AG04449 (cell line): Measurements from ENCODE around the gene PARD3B.

Experiments
- CTCF ChIA-PET: fragments of 350-600 bp; formaldehyde crosslinking; extraction: SDS; loops from one replicate; lab custom pipeline; 2021; ENCODE audit warnings: antibody characterized with exemption; lab: Yijun Ruan, JAX
- POLR2A ChIA-PET: fragments of 400-600, 350-600 bp; formaldehyde crosslinking; extraction: SDS; loops from one replicate; lab custom pipeline; 2020; ENCODE audit warnings: antibody characterized with exemption, inconsistent platforms; lab: Yijun Ruan, JAX
- DNase-seq: peaks from one replicate; pipeline ENCODE4 v3.0.0-alpha.2; 2010; ENCODE audit warnings: low read depth, low spot score
- H3K4me3 ChIP-seq: 2 replicates; pipeline ENCODE4 v1.5.1; 2011; ENCODE audit warnings: low read depth, mild to moderate bottlenecking, control low read depth, low read length
- TF ChIP-seq, protein P1 (sequence below): IDR thresholded peaks from one replicate; pipeline ENCODE4 v1.5.1; 2011; ENCODE audit warnings: mild to moderate bottlenecking, moderate library complexity, low read length, control low read depth, inconsistent platforms; ENCODE audit not compliant: insufficient read depth; ENCODE audit errors: missing control alignments

PARD3B gene

DNA sequence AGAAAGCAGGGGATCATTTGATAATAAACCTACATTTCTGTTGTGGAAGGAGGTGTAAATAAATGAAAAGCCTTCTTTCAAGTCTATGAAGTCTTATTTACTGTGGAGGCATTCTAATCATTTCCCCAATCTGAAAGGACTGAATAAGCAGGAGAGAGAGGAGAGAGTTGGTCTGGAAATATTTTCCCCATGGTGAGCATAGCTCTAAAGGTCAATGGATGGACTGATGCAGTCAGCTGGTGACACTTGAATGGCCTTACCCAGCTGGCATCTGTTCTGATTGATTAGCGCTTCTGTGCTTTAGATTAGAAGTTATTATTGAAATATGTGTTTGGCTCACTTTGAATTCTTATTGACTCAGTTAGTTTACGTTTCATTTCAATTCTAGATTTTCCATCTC lies 122.7 kb downstream of the PARD3B start:
- CTCF ChIA-PET, result no interaction called here

DNA sequence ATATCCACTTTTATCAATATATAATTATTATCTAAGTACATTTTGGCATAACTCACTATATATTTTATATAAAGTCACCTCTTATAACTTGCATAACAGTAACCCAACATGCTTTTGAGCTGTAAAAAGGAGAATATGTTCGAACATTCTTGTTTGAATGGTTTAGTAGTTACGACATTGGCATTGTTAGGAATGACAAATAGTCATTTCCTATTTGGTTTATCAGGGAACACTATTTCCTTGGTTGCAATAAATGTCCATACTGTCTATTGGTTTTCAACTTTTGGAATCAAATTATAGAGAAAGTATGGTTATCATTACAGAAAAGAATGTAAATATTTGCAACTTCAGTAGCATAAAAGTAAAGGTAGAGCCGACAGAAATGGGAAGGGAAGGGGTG lies 124.1 kb downstream of the PARD3B start:
- TF ChIP-seq, protein P1, sequence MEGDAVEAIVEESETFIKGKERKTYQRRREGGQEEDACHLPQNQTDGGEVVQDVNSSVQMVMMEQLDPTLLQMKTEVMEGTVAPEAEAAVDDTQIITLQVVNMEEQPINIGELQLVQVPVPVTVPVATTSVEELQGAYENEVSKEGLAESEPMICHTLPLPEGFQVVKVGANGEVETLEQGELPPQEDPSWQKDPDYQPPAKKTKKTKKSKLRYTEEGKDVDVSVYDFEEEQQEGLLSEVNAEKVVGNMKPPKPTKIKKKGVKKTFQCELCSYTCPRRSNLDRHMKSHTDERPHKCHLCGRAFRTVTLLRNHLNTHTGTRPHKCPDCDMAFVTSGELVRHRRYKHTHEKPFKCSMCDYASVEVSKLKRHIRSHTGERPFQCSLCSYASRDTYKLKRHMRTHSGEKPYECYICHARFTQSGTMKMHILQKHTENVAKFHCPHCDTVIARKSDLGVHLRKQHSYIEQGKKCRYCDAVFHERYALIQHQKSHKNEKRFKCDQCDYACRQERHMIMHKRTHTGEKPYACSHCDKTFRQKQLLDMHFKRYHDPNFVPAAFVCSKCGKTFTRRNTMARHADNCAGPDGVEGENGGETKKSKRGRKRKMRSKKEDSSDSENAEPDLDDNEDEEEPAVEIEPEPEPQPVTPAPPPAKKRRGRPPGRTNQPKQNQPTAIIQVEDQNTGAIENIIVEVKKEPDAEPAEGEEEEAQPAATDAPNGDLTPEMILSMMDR, result no peak
- POLR2A ChIA-PET, result no interaction called here
- no peak overlapping the region for H3K4me3 ChIP-seq
- CTCF ChIA-PET, result no interaction called here
- DNase-seq, result no peak

More for the DNA sequence above, 122.7 kb downstream of the PARD3B start:
- POLR2A ChIA-PET, result no interaction called here
- H3K4me3 ChIP-seq, result no peak overlapping the region
- DNase-seq, result no peak
- TF ChIP-seq, protein P1, result no peak

DNA sequence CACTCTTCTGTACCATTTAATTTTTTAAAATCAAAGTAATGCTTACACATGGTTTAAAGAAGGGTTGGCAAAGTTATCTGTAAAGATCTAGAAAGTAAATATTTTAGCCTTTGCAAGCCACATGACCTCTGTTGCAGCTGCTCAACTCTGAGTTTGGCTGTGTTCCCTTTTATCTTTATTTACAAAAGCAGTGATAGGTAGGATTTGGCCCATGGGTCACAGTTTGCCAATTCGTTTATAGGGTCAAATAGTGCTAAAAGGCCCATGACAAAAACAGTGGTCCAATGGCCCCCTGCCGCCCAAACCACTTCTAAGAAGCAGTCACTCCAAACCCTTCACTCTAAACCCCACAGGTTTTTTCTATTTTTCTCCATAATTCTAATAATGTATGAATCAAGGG lies 124.8 kb downstream of the PARD3B start:
- no peak for DNase-seq
- ChIA-PET CTCF (no interaction called here), POLR2A (no interaction called here)
- TF ChIP-seq, protein P1, result no peak
- no peak overlapping the region for H3K4me3 ChIP-seq

DNA sequence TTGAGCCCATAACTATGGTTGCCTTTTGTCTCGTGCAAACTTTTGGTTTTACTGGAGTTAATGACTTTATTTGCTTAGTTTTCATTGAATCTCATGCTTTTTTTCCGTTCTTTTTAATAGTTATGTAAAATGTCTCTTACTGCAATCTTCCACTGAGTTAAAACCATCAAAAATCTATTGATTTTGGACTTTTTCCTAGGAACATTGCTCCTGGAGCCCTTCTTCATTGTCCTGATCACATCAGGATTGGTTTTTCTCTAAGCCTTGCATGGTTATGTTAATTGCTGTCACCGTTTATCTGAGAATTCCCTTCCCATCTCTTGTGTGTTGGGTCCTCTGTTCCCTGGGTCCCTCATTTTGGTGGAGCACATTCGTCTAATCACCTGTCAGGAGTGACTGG lies 125.5 kb downstream of the PARD3B start:
- DNase-seq, result no peak
- TF ChIP-seq, protein P1, result no peak
- H3K4me3 ChIP-seq, result no peak overlapping the region
- ChIA-PET CTCF (interaction anchor here (1.5 kb wide), 1 partner anchor 21 kb away, joined by 3 read pairs; no protein-coding TSS in a partner anchor), POLR2A (no interaction called here)

DNA sequence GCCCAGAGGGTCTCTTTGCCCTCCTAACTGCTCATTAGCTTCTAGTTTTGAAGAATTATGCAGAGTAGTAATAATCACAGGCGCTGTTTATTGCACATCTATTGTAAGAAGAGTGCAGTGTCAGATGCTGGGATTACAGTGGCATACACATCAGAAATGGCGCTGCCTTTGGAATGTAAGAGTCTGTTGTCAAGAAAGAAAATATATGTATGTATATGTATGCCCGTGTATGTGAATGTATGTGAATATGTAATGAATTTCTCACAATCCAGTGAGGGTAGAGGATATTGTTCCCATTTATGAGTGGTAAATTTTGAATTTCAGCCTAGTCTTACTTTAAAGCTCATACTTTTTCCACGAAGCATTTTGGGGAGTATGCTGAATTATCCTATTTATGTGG lies 127.5 kb downstream of the PARD3B start:
- CTCF ChIA-PET, result interaction anchor here (1.4 to 1.8 kb wide), 2 partner anchors 13 to 349 kb away, joined by 6 read pairs; no protein-coding TSS in a partner anchor
- POLR2A ChIA-PET, result no interaction called here
- no peak overlapping the region for H3K4me3 ChIP-seq
- TF ChIP-seq, protein P1, result no peak
- DNase-seq, result no peak

DNA sequence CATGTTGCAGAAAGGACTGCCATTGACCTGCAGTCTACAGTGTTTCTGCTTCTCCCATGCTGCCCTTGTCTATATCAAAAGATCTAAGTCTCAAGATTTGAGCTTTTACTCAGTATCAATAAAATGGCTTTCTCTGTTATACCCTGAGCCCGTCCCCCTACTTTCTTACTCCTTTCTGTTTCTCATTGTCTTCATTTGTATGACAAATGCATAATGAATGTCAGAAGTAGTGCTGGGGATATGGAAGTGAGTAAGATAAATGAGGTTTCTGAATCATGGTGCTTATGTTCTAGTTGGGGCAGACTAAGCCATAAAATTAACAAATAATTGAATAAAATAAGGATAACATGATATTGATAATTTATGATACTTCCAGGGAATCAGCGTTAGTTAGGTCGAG lies 128.6 kb downstream of the PARD3B start:
- POLR2A ChIA-PET, result interaction anchor here (0.6 kb wide), 1 partner anchor 70 kb away, joined by 3 read pairs; no protein-coding TSS in a partner anchor
- CTCF ChIA-PET, result interaction anchor here (0.5 to 2.2 kb wide), 5 partner anchors 9 to 700 kb away, joined by 3 to 7 read pairs (median 6); no protein-coding TSS in a partner anchor
- TF ChIP-seq, protein P1, result no peak
- no peak for DNase-seq
- no peak overlapping the region for H3K4me3 ChIP-seq
